Measurements from ENCODE around the gene OTOG.

OTOG gene

DNA sequence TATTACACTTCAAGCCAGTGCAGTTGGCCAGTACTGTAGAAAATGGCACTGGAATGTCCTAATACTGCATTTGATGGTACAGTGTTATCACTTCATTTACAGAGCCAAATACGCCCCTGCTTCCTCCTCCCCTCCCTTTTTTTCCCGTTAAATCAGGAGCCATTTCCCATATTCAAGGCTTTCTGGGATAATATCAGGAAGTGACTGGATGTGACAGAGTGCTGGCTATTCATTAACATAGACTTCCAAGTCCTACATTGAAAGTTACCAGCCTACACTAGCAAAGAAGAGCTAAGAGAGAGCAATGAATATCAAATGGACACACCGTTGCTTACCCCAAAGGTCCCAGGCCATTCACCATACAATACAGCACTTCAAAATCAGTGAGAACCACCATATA, 38.3 kb upstream of the OTOG start:
- no peak for DNase-seq (ENCODE audit: low read depth, low spot score)
- Histone ChIP-seq H3K4me3 (ENCODE audit: low read length) (no peak overlapping the region), H3K36me3 (ENCODE audit: control insufficient read depth, insufficient read depth, low read length) (no peaks in the 10 kb centered on the region), H3K9me3 (ENCODE audit: control insufficient read depth, insufficient read depth, low read length) (no peaks in the 10 kb centered on the region), H3K4me1 (ENCODE audit: control insufficient read depth, insufficient read depth, low read length) (no peaks in the 10 kb centered on the region), H3K27ac (ENCODE audit: low read length) (no peak overlapping the region), H3K27me3 (ENCODE audit: control insufficient read depth, insufficient read depth, low read length) (no peaks in the 10 kb centered on the region)
- no CpG with 5 or more reads among the region's 3 CpGs for WGBS (ENCODE audit: insufficient coverage, insufficient read length)

DNA sequence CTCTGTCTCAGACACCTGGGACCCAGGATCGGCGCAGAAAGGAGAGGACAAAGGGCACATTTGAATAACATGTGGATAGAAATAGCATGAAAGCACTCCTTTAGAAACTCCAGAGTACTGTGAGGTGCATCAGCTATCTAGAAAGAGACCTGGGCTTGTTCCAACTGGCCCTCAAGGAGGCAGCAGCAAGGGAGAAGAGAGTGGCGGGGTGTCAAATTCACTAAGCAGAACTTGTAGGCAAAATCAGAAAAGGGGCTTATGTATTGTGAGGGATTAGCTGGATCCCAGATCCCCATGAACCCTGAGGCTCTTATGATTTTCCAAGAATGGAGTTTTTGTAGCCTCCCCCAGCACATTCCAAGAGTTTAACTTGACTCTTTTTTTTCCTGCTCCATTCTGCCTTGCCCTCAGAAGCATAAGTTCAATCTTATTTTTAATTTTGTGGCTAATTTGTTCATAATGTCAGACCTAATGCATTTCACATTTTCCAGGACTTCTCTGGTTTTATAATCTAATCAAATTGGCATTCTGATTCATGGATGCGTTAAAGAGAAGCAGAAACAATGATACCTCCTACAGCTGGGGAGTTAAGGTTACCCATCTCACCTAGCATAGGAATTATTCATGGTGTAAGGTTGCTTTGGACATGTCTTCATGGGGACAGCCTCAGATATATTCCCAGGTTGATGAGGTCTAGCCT, 36.4 kb upstream of the OTOG start:
- H3K27ac ChIP-seq (ENCODE audit: low read length) = no peak overlapping the region
- H3K27me3 ChIP-seq (ENCODE audit: control insufficient read depth, insufficient read depth, low read length) = no peaks in the 10 kb centered on the region
- WGBS (ENCODE audit: insufficient coverage, insufficient read length) = no CpG with 5 or more reads among the region's 4 CpGs
- no peak for DNase-seq (ENCODE audit: low read depth, low spot score)
- no peaks in the 10 kb centered on the region for H3K9me3 ChIP-seq (ENCODE audit: control insufficient read depth, insufficient read depth, low read length)
- H3K4me3 ChIP-seq (ENCODE audit: low read length) = no peak overlapping the region
- no peaks in the 10 kb centered on the region for H3K36me3 ChIP-seq (ENCODE audit: control insufficient read depth, insufficient read depth, low read length)
- H3K4me1 ChIP-seq (ENCODE audit: control insufficient read depth, insufficient read depth, low read length) = no peaks in the 10 kb centered on the region

DNA sequence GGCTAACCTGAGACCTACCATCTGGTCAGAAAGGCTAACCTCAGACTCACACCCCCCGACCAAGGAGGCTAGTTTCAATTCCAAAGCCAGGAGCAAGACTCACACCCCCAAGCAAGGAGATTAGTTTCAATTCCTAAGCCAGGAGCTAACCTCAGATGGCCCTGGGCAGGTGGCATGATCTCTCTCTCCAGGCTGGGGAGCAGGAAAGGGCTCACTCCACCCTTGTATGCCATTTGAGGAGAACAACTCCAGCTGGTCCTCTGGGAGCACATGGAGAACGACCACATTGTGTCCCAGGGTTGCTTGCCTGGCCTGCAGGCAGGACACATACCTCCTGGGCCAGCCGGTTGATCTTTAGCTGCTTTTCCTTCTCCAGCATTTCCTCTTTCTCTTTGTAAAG, 35.5 kb upstream of the OTOG start:
- H3K27me3 ChIP-seq (ENCODE audit: control insufficient read depth, insufficient read depth, low read length) = no peaks in the 10 kb centered on the region
- no peak overlapping the region for H3K4me3 ChIP-seq (ENCODE audit: low read length)
- H3K36me3 ChIP-seq (ENCODE audit: control insufficient read depth, insufficient read depth, low read length) = no peaks in the 10 kb centered on the region
- H3K4me1 ChIP-seq (ENCODE audit: control insufficient read depth, insufficient read depth, low read length) = no peaks in the 10 kb centered on the region
- no peaks in the 10 kb centered on the region for H3K9me3 ChIP-seq (ENCODE audit: control insufficient read depth, insufficient read depth, low read length)
- H3K27ac ChIP-seq (ENCODE audit: low read length) = no peak overlapping the region
- DNase-seq (ENCODE audit: low read depth, low spot score) = no peak
- no CpG with 5 or more reads among the region's 3 CpGs for WGBS (ENCODE audit: insufficient coverage, insufficient read length)

DNA sequence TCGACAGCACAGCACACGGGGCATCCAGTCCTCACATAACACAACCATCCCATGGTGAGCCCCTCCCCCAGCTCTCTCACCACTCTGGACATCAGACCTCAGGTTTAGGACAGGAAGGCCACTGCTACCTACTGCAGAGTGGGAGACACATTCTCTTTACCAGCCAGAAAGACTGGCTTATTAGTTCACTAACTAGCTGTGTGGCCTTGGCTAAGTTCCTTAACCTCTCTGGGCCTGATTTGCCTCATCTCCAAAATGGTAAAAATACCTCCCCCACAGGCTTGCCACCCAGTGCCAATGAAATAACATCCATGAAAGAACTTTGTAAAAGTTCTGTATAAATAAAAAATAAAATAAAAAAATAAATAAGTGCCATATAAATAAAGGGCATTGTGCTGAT, 35.0 kb upstream of the OTOG start:
- Histone ChIP-seq H3K27me3 (ENCODE audit: control insufficient read depth, insufficient read depth, low read length) (no peaks in the 10 kb centered on the region), H3K9me3 (ENCODE audit: control insufficient read depth, insufficient read depth, low read length) (no peaks in the 10 kb centered on the region), H3K36me3 (ENCODE audit: control insufficient read depth, insufficient read depth, low read length) (no peaks in the 10 kb centered on the region), H3K4me3 (ENCODE audit: low read length) (no peak overlapping the region), H3K4me1 (ENCODE audit: control insufficient read depth, insufficient read depth, low read length) (no peaks in the 10 kb centered on the region), H3K27ac (ENCODE audit: low read length) (no peak overlapping the region)
- DNase-seq (ENCODE audit: low read depth, low spot score) = no peak
- WGBS (ENCODE audit: insufficient coverage, insufficient read length) = no CpG with 5 or more reads among the region's 2 CpGs

DNA sequence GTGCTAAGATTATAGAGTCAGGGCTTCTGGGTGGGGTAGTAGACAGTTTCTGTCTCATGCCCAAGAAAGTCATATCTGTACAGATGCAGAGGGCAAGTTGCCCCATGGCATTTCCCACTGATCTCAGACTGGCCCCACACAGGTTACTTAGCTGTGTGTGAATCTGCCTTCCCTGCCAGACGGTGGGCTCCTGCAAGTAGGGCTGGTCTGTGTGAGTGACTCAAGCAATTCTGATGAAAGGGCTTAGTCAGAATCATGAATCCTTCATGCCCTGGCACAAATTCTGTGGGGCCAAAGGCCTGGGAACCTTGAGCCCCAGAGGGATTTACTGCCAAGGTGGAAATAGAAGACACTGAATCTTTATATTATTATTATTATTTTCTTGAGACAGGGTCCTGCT, 33.2 kb upstream of the OTOG start:
- Histone ChIP-seq H3K36me3 (ENCODE audit: control insufficient read depth, insufficient read depth, low read length) (no peaks in the 10 kb centered on the region), H3K4me3 (ENCODE audit: low read length) (no peak overlapping the region), H3K9me3 (ENCODE audit: control insufficient read depth, insufficient read depth, low read length) (no peaks in the 10 kb centered on the region), H3K27me3 (ENCODE audit: control insufficient read depth, insufficient read depth, low read length) (no peaks in the 10 kb centered on the region), H3K4me1 (ENCODE audit: control insufficient read depth, insufficient read depth, low read length) (0 out of 2 replicates have a peak, but pooled peaks cover under 1% of the 10 kb centered on the region), H3K27ac (ENCODE audit: low read length) (no peak overlapping the region)
- WGBS (ENCODE audit: insufficient coverage, insufficient read length) = no CpG with 5 or more reads among the region's 1 CpG
- no peak for DNase-seq (ENCODE audit: low read depth, low spot score)

DNA sequence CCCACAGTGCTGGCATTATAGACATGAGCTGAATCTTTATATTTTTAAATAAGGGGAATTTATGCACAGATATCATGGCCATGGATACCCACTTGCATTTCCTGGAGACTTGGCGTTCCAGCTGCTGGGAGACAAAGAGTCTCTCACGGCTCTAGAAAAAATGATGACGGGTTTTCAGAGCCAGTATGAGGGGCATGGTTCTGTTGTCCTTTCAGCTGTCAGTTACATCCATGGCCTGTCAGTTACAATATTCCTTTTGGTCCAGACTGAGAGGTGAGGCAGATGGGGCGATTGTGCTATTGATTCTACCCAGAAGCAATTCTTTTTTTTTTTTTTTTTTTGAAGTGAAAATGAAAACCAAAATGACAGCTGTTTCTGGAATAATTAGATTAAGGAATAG, 32.6 kb upstream of the OTOG start:
- no CpG with 5 or more reads among the region's 4 CpGs for WGBS (ENCODE audit: insufficient coverage, insufficient read length)
- Histone ChIP-seq H3K27ac (ENCODE audit: low read length) (no peak overlapping the region), H3K4me1 (ENCODE audit: control insufficient read depth, insufficient read depth, low read length) (peaks cover 2% of the 10 kb centered on the region; the same call in 1 of the 2 replicates), H3K27me3 (ENCODE audit: control insufficient read depth, insufficient read depth, low read length) (no peaks in the 10 kb centered on the region), H3K36me3 (ENCODE audit: control insufficient read depth, insufficient read depth, low read length) (no peaks in the 10 kb centered on the region), H3K9me3 (ENCODE audit: control insufficient read depth, insufficient read depth, low read length) (no peaks in the 10 kb centered on the region), H3K4me3 (ENCODE audit: low read length) (no peak overlapping the region)
- no peak for DNase-seq (ENCODE audit: low read depth, low spot score)

DNA sequence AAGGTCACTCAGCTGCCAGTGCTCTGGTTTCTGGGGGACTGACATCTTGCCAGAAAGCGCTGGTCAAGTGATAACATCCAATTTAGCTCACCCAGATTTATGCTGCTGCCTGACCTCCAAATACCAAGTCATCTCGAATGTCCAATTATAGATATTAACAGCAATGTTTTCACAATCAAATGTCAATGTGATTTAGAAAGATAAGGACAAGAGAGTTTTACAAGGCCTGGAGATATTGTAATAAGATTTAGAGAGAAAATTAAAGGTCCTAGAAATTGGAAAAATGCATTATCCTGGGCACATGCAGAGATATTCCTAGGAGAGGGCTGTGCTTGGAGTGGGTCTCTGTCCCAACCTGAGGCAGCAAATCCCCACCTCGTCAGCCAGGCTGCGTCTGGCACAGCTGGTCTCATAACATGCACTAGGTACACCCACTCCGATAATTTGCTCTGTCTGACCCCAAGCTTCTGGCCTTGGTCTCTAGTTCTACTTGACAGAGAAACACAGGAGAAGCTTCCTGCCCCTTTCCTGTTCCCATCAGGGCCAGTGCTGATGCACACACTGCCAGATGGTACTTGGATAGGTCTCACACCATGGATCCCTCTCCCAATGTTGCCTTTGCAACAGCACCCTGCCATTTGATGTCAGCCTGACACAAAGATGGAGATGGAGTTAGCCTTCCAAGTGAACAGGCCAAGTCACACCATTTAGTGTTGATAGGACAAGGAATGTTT, 31.4 kb upstream of the OTOG start:
- no peak overlapping the region for H3K4me3 ChIP-seq (ENCODE audit: low read length)
- H3K27ac ChIP-seq (ENCODE audit: low read length) = no peak overlapping the region
- H3K4me1 ChIP-seq (ENCODE audit: control insufficient read depth, insufficient read depth, low read length) = peaks cover 2% of the 10 kb centered on the region; the same call in 1 of the 2 replicates
- DNase-seq (ENCODE audit: low read depth, low spot score) = no peak
- no peaks in the 10 kb centered on the region for H3K9me3 ChIP-seq (ENCODE audit: control insufficient read depth, insufficient read depth, low read length)
- H3K27me3 ChIP-seq (ENCODE audit: control insufficient read depth, insufficient read depth, low read length) = no peaks in the 10 kb centered on the region
- H3K36me3 ChIP-seq (ENCODE audit: control insufficient read depth, insufficient read depth, low read length) = no peaks in the 10 kb centered on the region
- no CpG with 5 or more reads among the region's 5 CpGs for WGBS (ENCODE audit: insufficient coverage, insufficient read length)

DNA sequence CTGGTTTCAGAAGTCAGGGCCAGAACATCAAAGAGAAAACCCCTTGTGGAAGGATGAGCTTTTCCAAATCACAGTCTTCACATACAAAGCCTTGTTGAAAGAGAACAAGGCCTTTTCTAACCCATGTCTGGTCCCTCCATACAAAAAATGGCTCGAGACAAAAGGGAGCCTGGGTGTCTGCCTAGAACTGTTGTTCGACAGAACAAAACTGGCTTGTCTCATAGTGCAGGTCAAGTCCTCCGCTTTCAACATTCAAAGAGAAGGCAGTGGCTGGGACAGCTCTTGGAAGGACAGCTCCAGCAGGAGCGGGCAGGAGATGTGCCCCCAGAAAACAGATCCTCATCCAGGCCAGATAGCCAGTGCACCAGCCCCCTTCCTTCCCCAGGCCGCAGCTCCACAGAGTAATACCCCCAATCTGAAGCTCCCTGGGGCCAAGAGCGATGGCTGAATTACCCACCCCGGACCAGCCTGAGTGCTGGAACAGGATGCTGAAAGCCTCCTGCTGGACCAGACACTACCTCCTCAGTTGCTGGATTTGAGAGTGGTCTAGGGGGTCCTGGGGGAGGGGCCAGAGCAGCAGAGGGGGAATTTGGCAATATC, 30.4 kb upstream of the OTOG start:
- Histone ChIP-seq H3K9me3 (ENCODE audit: control insufficient read depth, insufficient read depth, low read length) (no peaks in the 10 kb centered on the region), H3K27ac (ENCODE audit: low read length) (no peak overlapping the region), H3K4me1 (ENCODE audit: control insufficient read depth, insufficient read depth, low read length) (peaks cover 2% of the 10 kb centered on the region; the same call in 1 of the 2 replicates), H3K4me3 (ENCODE audit: low read length) (no peak overlapping the region), H3K36me3 (ENCODE audit: control insufficient read depth, insufficient read depth, low read length) (no peaks in the 10 kb centered on the region), H3K27me3 (ENCODE audit: control insufficient read depth, insufficient read depth, low read length) (no peaks in the 10 kb centered on the region)
- no CpG with 5 or more reads among the region's 7 CpGs for WGBS (ENCODE audit: insufficient coverage, insufficient read length)
- DNase-seq (ENCODE audit: low read depth, low spot score) = no peak

DNA sequence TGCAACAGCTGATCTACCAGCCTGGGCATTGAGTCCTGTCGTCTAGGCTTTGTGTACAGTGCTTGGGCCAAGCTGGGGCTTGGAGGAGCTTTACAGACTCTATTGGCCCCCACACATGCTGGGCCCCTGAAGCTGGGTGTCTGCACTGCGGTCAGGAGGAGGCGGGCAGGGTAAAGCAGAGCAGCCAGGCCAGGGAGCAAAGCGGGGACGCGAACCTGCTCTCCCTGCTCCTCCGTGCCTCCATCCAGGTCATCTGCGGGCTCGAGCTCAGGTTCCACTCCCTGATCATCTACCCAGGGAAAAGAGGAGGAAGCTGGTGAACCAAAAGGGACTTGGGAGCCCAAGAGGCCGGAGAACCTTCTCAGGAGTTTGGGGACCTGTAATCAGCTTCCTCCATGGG, 29.9 kb upstream of the OTOG start:
- Histone ChIP-seq H3K9me3 (ENCODE audit: control insufficient read depth, insufficient read depth, low read length) (no peaks in the 10 kb centered on the region), H3K4me1 (ENCODE audit: control insufficient read depth, insufficient read depth, low read length) (peaks cover 2% of the 10 kb centered on the region; the same call in 1 of the 2 replicates), H3K36me3 (ENCODE audit: control insufficient read depth, insufficient read depth, low read length) (no peaks in the 10 kb centered on the region), H3K27me3 (ENCODE audit: control insufficient read depth, insufficient read depth, low read length) (no peaks in the 10 kb centered on the region), H3K4me3 (ENCODE audit: low read length) (no peak overlapping the region), H3K27ac (ENCODE audit: low read length) (no peak overlapping the region)
- no peak for DNase-seq (ENCODE audit: low read depth, low spot score)
- no CpG with 5 or more reads among the region's 10 CpGs for WGBS (ENCODE audit: insufficient coverage, insufficient read length)

DNA sequence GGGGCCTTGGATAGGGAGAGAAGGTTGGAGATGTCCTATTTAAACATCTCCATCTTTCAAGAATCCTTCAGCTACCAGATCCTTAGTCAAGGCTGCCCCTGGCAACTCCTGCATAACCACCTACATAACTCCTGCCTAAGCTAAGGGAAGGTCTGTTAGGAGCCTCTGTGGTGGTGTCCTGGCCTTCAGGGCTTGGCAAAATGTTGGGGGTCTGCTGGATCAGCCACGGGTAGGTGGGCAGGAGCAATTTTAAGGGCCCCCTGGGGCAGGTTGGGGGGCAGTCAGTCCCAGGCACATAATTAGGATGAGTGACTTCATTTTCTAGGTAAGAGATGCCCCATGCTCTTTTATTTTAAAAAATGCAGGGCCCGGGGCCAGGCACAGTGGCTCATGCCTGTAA, 28.7 kb upstream of the OTOG start:
- no peaks in the 10 kb centered on the region for H3K27me3 ChIP-seq (ENCODE audit: control insufficient read depth, insufficient read depth, low read length)
- no peak overlapping the region for H3K27ac ChIP-seq (ENCODE audit: low read length)
- no peaks in the 10 kb centered on the region for H3K9me3 ChIP-seq (ENCODE audit: control insufficient read depth, insufficient read depth, low read length)
- H3K4me3 ChIP-seq (ENCODE audit: low read length) = no peak overlapping the region
- no peak for DNase-seq (ENCODE audit: low read depth, low spot score)
- WGBS (ENCODE audit: insufficient coverage, insufficient read length) = no CpG with 5 or more reads among the region's 2 CpGs
- H3K4me1 ChIP-seq (ENCODE audit: control insufficient read depth, insufficient read depth, low read length) = peaks cover 2% of the 10 kb centered on the region; the same call in 1 of the 2 replicates
- no peaks in the 10 kb centered on the region for H3K36me3 ChIP-seq (ENCODE audit: control insufficient read depth, insufficient read depth, low read length)

Measured in iPS DF 6.9 (cell line).